NB4 (cell line): ENCODE results near the gene KCNC4.

Source experiments
- DNase-seq: peaks from one replicate; pipeline ENCODE4 v3.0.0; 2010; ENCODE audit warnings: low read depth
- H3K4me3 ChIP-seq: one replicate; pipeline ENCODE4 v1.5.1; 2011; ENCODE audit warnings: mild to moderate bottlenecking, low read depth, low read length, moderate library complexity
- MAX ChIP-seq: IDR thresholded peaks from 2 replicates; pipeline ENCODE4 v1.6.1; 2011; ENCODE audit warnings: low read depth, low read length
- MYC ChIP-seq: IDR thresholded peaks from 2 replicates; pipeline ENCODE4 v1.6.1; 2011; ENCODE audit warnings: low read depth, low read length
- POLR2A ChIP-seq: IDR thresholded peaks from 2 replicates; pipeline ENCODE4 v1.6.1; 2011; ENCODE audit warnings: mild to moderate bottlenecking; ENCODE audit not compliant: insufficient read length; ENCODE audit errors: extremely low read depth
- TF ChIP-seq, protein P1 (sequence below): IDR thresholded peaks from one replicate; pipeline ENCODE4 v1.5.1; 2012; ENCODE audit warnings: low read depth, low read length

Gene KCNC4

GRCh38 chr1:110224240-110224995 is 14.3 kb downstream of the KCNC4 start:
- no peak overlapping the region for H3K4me3 ChIP-seq
- TF ChIP-seq POLR2A = no peak
- TF ChIP-seq, protein P1, sequence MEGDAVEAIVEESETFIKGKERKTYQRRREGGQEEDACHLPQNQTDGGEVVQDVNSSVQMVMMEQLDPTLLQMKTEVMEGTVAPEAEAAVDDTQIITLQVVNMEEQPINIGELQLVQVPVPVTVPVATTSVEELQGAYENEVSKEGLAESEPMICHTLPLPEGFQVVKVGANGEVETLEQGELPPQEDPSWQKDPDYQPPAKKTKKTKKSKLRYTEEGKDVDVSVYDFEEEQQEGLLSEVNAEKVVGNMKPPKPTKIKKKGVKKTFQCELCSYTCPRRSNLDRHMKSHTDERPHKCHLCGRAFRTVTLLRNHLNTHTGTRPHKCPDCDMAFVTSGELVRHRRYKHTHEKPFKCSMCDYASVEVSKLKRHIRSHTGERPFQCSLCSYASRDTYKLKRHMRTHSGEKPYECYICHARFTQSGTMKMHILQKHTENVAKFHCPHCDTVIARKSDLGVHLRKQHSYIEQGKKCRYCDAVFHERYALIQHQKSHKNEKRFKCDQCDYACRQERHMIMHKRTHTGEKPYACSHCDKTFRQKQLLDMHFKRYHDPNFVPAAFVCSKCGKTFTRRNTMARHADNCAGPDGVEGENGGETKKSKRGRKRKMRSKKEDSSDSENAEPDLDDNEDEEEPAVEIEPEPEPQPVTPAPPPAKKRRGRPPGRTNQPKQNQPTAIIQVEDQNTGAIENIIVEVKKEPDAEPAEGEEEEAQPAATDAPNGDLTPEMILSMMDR = no peak
- TF ChIP-seq MYC = no peak
- TF ChIP-seq MAX = no peak
- no peak for DNase-seq

- DNase-seq = no peak
- no peak for TF ChIP-seq MYC
- TF ChIP-seq MAX = no peak
- TF ChIP-seq POLR2A = no peak
- TF ChIP-seq, protein P1 = no peak
- no peak overlapping the region for H3K4me3 ChIP-seq
Measured at GRCh38 chr1:110225212-110225611, 15.1 kb downstream of the KCNC4 start.

DNA sequence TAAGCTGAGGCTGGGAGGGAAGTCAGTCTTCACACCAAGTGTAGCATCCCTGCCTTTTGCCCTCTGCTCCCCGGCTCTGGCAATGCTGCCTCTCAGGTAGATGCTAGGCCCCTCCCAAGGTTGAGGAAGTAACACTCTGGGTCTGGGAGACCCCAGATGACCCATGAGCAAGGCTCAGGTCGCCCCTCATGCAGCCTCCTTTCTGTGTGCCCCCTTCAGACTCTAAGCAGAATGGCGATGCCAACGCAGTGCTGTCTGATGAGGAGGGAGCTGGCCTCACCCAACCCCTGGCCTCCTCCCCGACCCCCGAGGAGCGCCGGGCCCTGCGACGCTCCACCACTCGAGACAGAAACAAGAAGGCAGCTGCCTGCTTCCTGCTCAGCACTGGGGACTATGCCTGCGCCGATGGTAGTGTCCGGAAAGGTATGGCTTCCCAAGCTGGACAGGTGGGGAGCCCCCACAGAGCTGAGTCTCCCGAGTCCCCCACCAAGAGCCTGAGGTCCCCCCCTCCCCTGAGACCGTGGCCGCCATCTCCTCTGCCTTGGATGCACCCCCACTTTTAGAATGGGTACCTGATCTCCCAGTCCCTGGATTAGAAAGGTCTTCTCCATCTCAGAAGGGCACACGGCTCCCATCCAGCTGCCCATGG is 15.8 kb downstream of the KCNC4 start:
- H3K4me3 ChIP-seq = no peak overlapping the region
- TF ChIP-seq, protein P1 = no peak
- TF ChIP-seq POLR2A = no peak
- no peak for TF ChIP-seq MYC
- no peak for TF ChIP-seq MAX
- DNase-seq = no peak

- TF ChIP-seq POLR2A = no peak
- no peak overlapping the region for H3K4me3 ChIP-seq
- DNase-seq = no peak
Measured at GRCh38 chr1:110227774-110228173, 17.7 kb downstream of the KCNC4 start.

GRCh38 chr1:110228381-110228780 is 18.3 kb downstream of the KCNC4 start:
- no peak overlapping the region for H3K4me3 ChIP-seq
- TF ChIP-seq, protein P1 = no peak
- TF ChIP-seq MAX (no peak), MYC (no peak), POLR2A (no peak)
- DNase-seq = no peak

- TF ChIP-seq MYC (no peak), POLR2A (no peak), MAX (no peak)
- TF ChIP-seq, protein P1 = no peak
- DNase-seq = no peak
- no peak overlapping the region for H3K4me3 ChIP-seq
Measured at GRCh38 chr1:110228869-110229268, 18.8 kb downstream of the KCNC4 start.
